ENCODE results near the gene HUWE1. TPM values are rescaled to one million over a fixed set of nuclear protein-coding genes. Genes with fewer than 3 reads are reported as not detected.
A peak's percentile ranks its signal among the peaks of the same experiment; 100 is the strongest.

Gene HUWE1
- total and polyA plus RNA-seq, 12 donors, result 38.4 to 170 (median 109) TPM

DNA sequence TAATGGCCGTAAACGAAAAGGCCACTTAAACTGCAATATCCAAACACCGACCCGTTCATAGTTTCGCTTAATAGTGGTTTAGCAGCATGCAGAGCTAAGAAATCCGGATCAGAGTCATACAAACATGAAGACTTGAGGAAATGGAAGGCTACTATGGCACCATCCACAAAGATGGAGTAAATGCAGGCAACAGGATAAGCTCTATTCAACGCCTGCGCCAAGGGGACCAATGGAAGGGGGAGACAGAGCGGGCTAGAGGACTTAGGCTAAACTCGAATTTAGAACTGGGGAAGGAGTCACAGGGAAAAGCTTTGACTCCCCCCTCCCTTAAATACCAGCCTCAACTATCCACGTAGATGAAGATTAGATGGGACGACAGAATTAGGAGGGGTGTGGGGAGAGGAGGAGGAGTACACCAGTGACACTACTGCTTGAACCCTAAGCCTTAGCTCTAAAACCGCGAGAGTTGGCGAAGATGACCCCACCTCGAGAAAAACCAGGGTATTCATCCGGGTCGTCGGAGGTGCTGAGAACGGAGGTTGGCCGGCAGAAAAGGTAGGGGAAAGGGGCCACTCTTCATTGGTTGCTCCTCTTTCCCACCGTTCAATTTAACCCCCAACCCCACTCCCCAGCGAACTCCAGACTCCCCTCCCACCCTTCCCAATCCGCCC lies 3.5 kb downstream of the HUWE1 start:
- H3K4me3 ChIP-seq, result peak overlapping the region in 2 of 4 donors; percentile 33 to 74
- whole genome bisulfite sequencing, 4 donors, result 1 to 38% (median 15%) methylated on average over 22 to 24 of the region's 24 CpGs
- no peaks in the 10 kb centered on the region for H3K9me3 ChIP-seq (replicated peaks in 1 of 3)
- intact Hi-C loops (cut with DNase I), result no loop called here
- peak in 6 of 7 donors; percentile 33 to 72 (median 54) for DNase-seq
- peaks cover 0 to 12% of the 10 kb centered on the region in 2 donors for H3K4me1 ChIP-seq (replicated peaks in 1 of 2)
- H3K27me3 ChIP-seq, result peaks cover 3% of the 10 kb centered on the region
- TF ChIP-seq POLR2A (IDR thresholded peaks at IDR 0.05), result peak in 1 of 2 donors; percentile 3
- TF ChIP-seq, protein P1, sequence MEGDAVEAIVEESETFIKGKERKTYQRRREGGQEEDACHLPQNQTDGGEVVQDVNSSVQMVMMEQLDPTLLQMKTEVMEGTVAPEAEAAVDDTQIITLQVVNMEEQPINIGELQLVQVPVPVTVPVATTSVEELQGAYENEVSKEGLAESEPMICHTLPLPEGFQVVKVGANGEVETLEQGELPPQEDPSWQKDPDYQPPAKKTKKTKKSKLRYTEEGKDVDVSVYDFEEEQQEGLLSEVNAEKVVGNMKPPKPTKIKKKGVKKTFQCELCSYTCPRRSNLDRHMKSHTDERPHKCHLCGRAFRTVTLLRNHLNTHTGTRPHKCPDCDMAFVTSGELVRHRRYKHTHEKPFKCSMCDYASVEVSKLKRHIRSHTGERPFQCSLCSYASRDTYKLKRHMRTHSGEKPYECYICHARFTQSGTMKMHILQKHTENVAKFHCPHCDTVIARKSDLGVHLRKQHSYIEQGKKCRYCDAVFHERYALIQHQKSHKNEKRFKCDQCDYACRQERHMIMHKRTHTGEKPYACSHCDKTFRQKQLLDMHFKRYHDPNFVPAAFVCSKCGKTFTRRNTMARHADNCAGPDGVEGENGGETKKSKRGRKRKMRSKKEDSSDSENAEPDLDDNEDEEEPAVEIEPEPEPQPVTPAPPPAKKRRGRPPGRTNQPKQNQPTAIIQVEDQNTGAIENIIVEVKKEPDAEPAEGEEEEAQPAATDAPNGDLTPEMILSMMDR (IDR thresholded peaks at IDR 0.05), result no peak
- H3K36me3 ChIP-seq (replicated peaks in 1 of 2), result peaks cover 0 to 13% of the 10 kb centered on the region in 2 donors
- H3K27ac ChIP-seq, result peak overlapping the region; percentile 64 to 92 (median 89)

DNA sequence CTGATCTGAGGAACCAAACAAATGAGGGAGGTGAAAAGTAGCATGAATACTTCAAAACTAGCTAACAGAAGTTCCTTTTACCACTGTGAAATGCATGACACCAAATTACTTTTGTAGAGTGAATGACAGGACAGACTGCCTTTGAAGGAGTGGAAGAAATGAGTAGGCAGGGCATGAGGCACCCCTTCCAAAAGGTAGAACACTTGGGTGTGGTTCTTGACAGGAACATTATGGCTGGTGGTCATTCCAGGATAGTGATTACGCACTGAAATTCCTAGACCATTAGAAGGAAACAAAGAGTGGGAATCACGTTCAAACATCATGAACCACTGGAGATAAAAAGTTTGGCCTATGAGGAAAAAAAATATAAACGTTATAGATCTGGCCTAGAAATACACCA lies 4.9 kb downstream of the HUWE1 start:
- H3K27ac ChIP-seq, result no peak overlapping the region
- TF ChIP-seq, protein P1 (IDR thresholded peaks at IDR 0.05), result no peak
- no peak for TF ChIP-seq POLR2A (IDR thresholded peaks at IDR 0.05)
- no peak for DNase-seq
- no peaks in the 10 kb centered on the region for H3K9me3 ChIP-seq (replicated peaks in 1 of 3)
- peaks cover 0 to 12% of the 10 kb centered on the region in 2 donors for H3K4me1 ChIP-seq (replicated peaks in 1 of 2)
- peaks cover 3% of the 10 kb centered on the region for H3K27me3 ChIP-seq
- peaks cover 0 to 13% of the 10 kb centered on the region in 2 donors for H3K36me3 ChIP-seq (replicated peaks in 1 of 2)
- WGBS, 4 donors, result 51 to 53% (median 53%) methylated on average over 3 of the region's 3 CpGs
- H3K4me3 ChIP-seq, result no peak overlapping the region
- intact Hi-C loops (cut with DNase I), result no loop called here

DNA sequence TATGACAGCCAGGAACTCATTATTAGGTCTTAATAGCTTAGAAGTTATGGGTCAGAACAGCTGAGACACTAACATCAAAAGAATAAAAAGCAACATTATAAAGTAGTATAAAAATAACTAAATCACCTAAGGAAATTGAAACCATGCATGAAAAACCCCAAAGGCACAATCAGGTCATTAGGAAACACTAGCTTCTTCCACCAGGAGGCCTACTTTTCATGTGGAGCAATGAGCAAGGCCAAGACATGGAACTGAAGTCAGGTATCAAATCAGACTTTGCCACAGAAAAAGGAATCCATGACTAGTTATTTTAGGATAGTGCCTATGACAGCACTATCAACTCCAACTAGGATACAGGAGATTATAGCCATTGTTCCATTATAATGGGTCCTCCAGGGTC lies 7.9 kb downstream of the HUWE1 start:
- intact Hi-C loops (cut with DNase I), result no loop called here
- Histone ChIP-seq H3K36me3 (replicated peaks in 1 of 2) (peaks cover 0 to 23% of the 10 kb centered on the region in 2 donors), H3K4me1 (replicated peaks in 1 of 2) (no peaks in the 10 kb centered on the region), H3K27ac (no peak overlapping the region), H3K9me3 (replicated peaks in 1 of 3) (no peaks in the 10 kb centered on the region), H3K4me3 (no peak overlapping the region), H3K27me3 (peaks cover 3% of the 10 kb centered on the region)
- TF ChIP-seq, protein P1 (IDR thresholded peaks at IDR 0.05), result peak in 2 of 6 experiments; percentile 9 to 10
- no peak for TF ChIP-seq POLR2A (IDR thresholded peaks at IDR 0.05)
- DNase-seq, result no peak

DNA sequence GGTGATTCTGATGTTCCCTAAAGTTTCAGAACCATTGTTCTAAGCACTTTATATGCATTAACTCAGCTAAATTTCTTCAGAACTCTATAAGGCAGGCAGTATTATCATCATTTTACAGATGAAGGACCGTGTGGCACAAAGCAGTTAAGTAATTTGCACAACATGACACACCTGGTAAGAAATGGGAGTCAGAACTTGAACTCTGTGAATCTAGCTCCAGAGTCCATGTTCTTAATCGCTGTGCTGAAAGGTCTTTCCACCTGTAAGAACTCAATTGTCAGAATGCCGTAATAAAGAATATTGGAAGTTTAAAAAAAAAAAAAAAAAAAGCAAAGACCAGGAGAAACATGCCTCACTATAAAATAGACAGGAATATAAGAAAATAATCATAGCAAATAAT lies 9.2 kb downstream of the HUWE1 start:
- intact Hi-C loops (cut with DNase I), result no loop called here
- 71 to 90% (median 81%) methylated on average over 3 of the region's 3 CpGs for WGBS, 4 donors

More for the DNA sequence above, 9.2 kb downstream of the HUWE1 start:
- peaks cover 3% of the 10 kb centered on the region for H3K27me3 ChIP-seq
- TF ChIP-seq, protein P1 (IDR thresholded peaks at IDR 0.05), result no peak
- no peak for TF ChIP-seq POLR2A (IDR thresholded peaks at IDR 0.05)
- no peaks in the 10 kb centered on the region for H3K9me3 ChIP-seq (replicated peaks in 1 of 3)
- no peak for DNase-seq
- H3K36me3 ChIP-seq (replicated peaks in 1 of 2), result peaks cover 0 to 23% of the 10 kb centered on the region in 2 donors
- H3K4me3 ChIP-seq, result no peak overlapping the region
- H3K4me1 ChIP-seq (replicated peaks in 1 of 2), result no peaks in the 10 kb centered on the region
- H3K27ac ChIP-seq, result no peak overlapping the region

All from adrenal gland (tissue), 12 donors.